Activated CD8-positive, alpha-beta T cell treated with anti-CD3 and anti-CD28 coated beads, Interleukin-2, amount 10 ng/mL, durations not matched to agents 7 days and 5 days (primary cell): ENCODE data around the gene NRXN3. TPM values are rescaled to one million over a fixed set of nuclear protein-coding genes. Genes with fewer than 3 reads are reported as not detected.

Source experiments
- ATAC-seq: fragments of 150-1000 bp; cut with Tn5 transposase; one replicate; pipeline ENCODE4 v1.10.0; 2021; ENCODE audit warnings: moderate library complexity
- CTCF ChIA-PET: fragments of 350-600 bp; sonication (Branson Sonifier 250); formaldehyde crosslinking; loops from one replicate; lab custom pipeline; 2021; ENCODE audit warnings: antibody characterized with exemption; lab: Charles Lee
- POLR2A ChIA-PET: fragments of 350-600 bp; sonication (Branson Sonifier 250); formaldehyde crosslinking; loops from one replicate; lab custom pipeline; 2021; ENCODE audit warnings: antibody characterized with exemption; lab: Charles Lee
- DNase-seq: peaks from one replicate; pipeline ENCODE4 v3.0.0-alpha.2; 2020
- H3K27ac Mint-ChIP-seq: one replicate; pipeline ENCODE4 v1.8.0; 2021; ENCODE audit warnings: mild to moderate bottlenecking, mixed read lengths
- H3K27me3 Mint-ChIP-seq: one replicate; pipeline ENCODE4 v1.8.0; 2021; ENCODE audit warnings: low read depth, mixed read lengths
- H3K36me3 Mint-ChIP-seq: one replicate; pipeline ENCODE4 v1.8.0; 2021; ENCODE audit warnings: low read depth, mixed read lengths
- H3K4me1 Mint-ChIP-seq: one replicate; pipeline ENCODE4 v1.8.0; 2021; ENCODE audit warnings: low read depth, mixed read lengths
- H3K4me3 Mint-ChIP-seq: one replicate; pipeline ENCODE4 v1.8.0; 2021; ENCODE audit warnings: mild to moderate bottlenecking, mixed read lengths
- H3K9me3 Mint-ChIP-seq: one replicate; pipeline ENCODE4 v1.8.0; 2022; ENCODE audit warnings: mixed read lengths; ENCODE audit not compliant: insufficient read depth
- total RNA-seq, 2 experiments: library from RNA; stranded (reverse); gene quantifications; one replicate each; pipeline ENCODE4 v1.2.3, GENCODE V29; 2021

NRXN3 gene
- total RNA-seq, 2 experiments from 2014 or later, result not detected

GRCh38 chr14:78178971-78179370 lies 8.8 kb downstream of the NRXN3 start:
- POLR2A ChIA-PET, result no interaction called here
- Mint-ChIP-seq H3K36me3 (no peaks in the 10 kb centered on the region), H3K27me3 (peaks cover 2% of the 10 kb centered on the region), H3K4me3 (no peak overlapping the region), H3K27ac (no peak overlapping the region), H3K4me1 (no peaks in the 10 kb centered on the region), H3K9me3 (no peaks in the 10 kb centered on the region)
- CTCF ChIA-PET, result no interaction called here
- ATAC-seq (no peak), DNase-seq (no peak)

- Mint-ChIP-seq H3K36me3 (no peaks in the 10 kb centered on the region), H3K4me1 (no peaks in the 10 kb centered on the region), H3K4me3 (no peak overlapping the region), H3K27me3 (peaks cover 9% of the 10 kb centered on the region), H3K27ac (no peak overlapping the region), H3K9me3 (no peaks in the 10 kb centered on the region)
- ChIA-PET POLR2A (no interaction called here), CTCF (interaction anchor here (0.6 to 0.7 kb wide), 2 partner anchors 14 to 785 kb away, joined by 3 read pairs; no protein-coding TSS in a partner anchor)
- DNase-seq (no peak), ATAC-seq (no peak)
Measured at GRCh38 chr14:78181270-78181669, 11.1 kb downstream of the NRXN3 start.

GRCh38 chr14:78182722-78183121 lies 12.5 kb downstream of the NRXN3 start:
- Mint-ChIP-seq H3K27ac (no peak overlapping the region), H3K36me3 (no peaks in the 10 kb centered on the region), H3K4me1 (no peaks in the 10 kb centered on the region), H3K27me3 (peaks cover 9% of the 10 kb centered on the region), H3K4me3 (no peak overlapping the region), H3K9me3 (no peaks in the 10 kb centered on the region)
- DNase-seq (no peak), ATAC-seq (no peak)
- POLR2A ChIA-PET, result no interaction called here
- CTCF ChIA-PET, result no interaction called here

GRCh38 chr14:78184157-78184556 lies 14.0 kb downstream of the NRXN3 start:
- CTCF ChIA-PET, result no interaction called here
- H3K36me3 Mint-ChIP-seq, result no peaks in the 10 kb centered on the region
- peaks cover 9% of the 10 kb centered on the region for H3K27me3 Mint-ChIP-seq
- H3K9me3 Mint-ChIP-seq, result no peaks in the 10 kb centered on the region
- H3K4me1 Mint-ChIP-seq, result no peaks in the 10 kb centered on the region
- POLR2A ChIA-PET, result no interaction called here
- no peak for DNase-seq
- H3K4me3 Mint-ChIP-seq, result no peak overlapping the region
- no peak overlapping the region for H3K27ac Mint-ChIP-seq
- ATAC-seq, result no peak

- peaks cover 9% of the 10 kb centered on the region for H3K27me3 Mint-ChIP-seq
- no peak overlapping the region for H3K27ac Mint-ChIP-seq
- no peaks in the 10 kb centered on the region for H3K4me1 Mint-ChIP-seq
- no peak for ATAC-seq
- H3K4me3 Mint-ChIP-seq, result no peak overlapping the region
- no peaks in the 10 kb centered on the region for H3K9me3 Mint-ChIP-seq
- no peaks in the 10 kb centered on the region for H3K36me3 Mint-ChIP-seq
- ChIA-PET POLR2A (no interaction called here), CTCF (interaction anchor here (1.4 kb wide), 1 partner anchor 12 kb away, joined by 4 read pairs; no protein-coding TSS in a partner anchor)
- no peak for DNase-seq
Measured at GRCh38 chr14:78186277-78186676, 16.1 kb downstream of the NRXN3 start.

GRCh38 chr14:78188882-78189281 lies 18.7 kb downstream of the NRXN3 start:
- no peak for ATAC-seq
- Mint-ChIP-seq H3K27ac (no peak overlapping the region), H3K4me1 (no peaks in the 10 kb centered on the region), H3K9me3 (no peaks in the 10 kb centered on the region), H3K27me3 (peaks cover 7% of the 10 kb centered on the region), H3K36me3 (no peaks in the 10 kb centered on the region), H3K4me3 (no peak overlapping the region)
- no peak for DNase-seq
- ChIA-PET POLR2A (no interaction called here), CTCF (no interaction called here)

GRCh38 chr14:78195431-78195830 lies 25.3 kb downstream of the NRXN3 start:
- DNase-seq, result no peak
- no peak overlapping the region for H3K27ac Mint-ChIP-seq
- no peak overlapping the region for H3K4me3 Mint-ChIP-seq
- no peaks in the 10 kb centered on the region for H3K4me1 Mint-ChIP-seq
- CTCF ChIA-PET, result interaction anchor here (0.8 kb wide), 1 partner anchor 14 kb away, joined by 3 read pairs; no protein-coding TSS in a partner anchor
- no peaks in the 10 kb centered on the region for H3K36me3 Mint-ChIP-seq
- no peak for ATAC-seq
- POLR2A ChIA-PET, result no interaction called here
- no peaks in the 10 kb centered on the region for H3K9me3 Mint-ChIP-seq
- no peaks in the 10 kb centered on the region for H3K27me3 Mint-ChIP-seq

GRCh38 chr14:78196323-78196722 lies 26.1 kb downstream of the NRXN3 start:
- no peak overlapping the region for H3K27ac Mint-ChIP-seq
- H3K4me3 Mint-ChIP-seq, result no peak overlapping the region
- ATAC-seq (no peak), DNase-seq (no peak)
- ChIA-PET CTCF (interaction anchor here (0.8 kb wide), 1 partner anchor 15 kb away, joined by 3 read pairs; no protein-coding TSS in a partner anchor), POLR2A (no interaction called here)
- no peaks in the 10 kb centered on the region for H3K27me3 Mint-ChIP-seq
- no peaks in the 10 kb centered on the region for H3K36me3 Mint-ChIP-seq
- H3K4me1 Mint-ChIP-seq, result peaks cover 2% of the 10 kb centered on the region
- no peaks in the 10 kb centered on the region for H3K9me3 Mint-ChIP-seq

GRCh38 chr14:78197051-78197450 lies 26.9 kb downstream of the NRXN3 start:
- Mint-ChIP-seq H3K9me3 (no peaks in the 10 kb centered on the region), H3K27me3 (no peaks in the 10 kb centered on the region), H3K36me3 (no peaks in the 10 kb centered on the region), H3K27ac (no peak overlapping the region), H3K4me3 (no peak overlapping the region), H3K4me1 (peaks cover 9% of the 10 kb centered on the region)
- ChIA-PET CTCF (no interaction called here), POLR2A (no interaction called here)
- ATAC-seq, result no peak
- DNase-seq, result no peak

- DNase-seq, result peak; percentile 24
- H3K4me3 Mint-ChIP-seq, result peak overlapping the region; percentile 6
- no peaks in the 10 kb centered on the region for H3K9me3 Mint-ChIP-seq
- no peaks in the 10 kb centered on the region for H3K36me3 Mint-ChIP-seq
- ChIA-PET POLR2A (interaction anchor here (0.6 kb wide), 1 partner anchor 325 kb away, joined by 3 read pairs; no protein-coding TSS in a partner anchor), CTCF (no interaction called here)
- H3K27me3 Mint-ChIP-seq, result no peaks in the 10 kb centered on the region
- ATAC-seq, result no peak
- H3K4me1 Mint-ChIP-seq, result peaks cover 24% of the 10 kb centered on the region
- H3K27ac Mint-ChIP-seq, result peak overlapping the region; percentile 51
Measured at GRCh38 chr14:78202163-78202562, 32.0 kb downstream of the NRXN3 start.

GRCh38 chr14:78202976-78203375 lies 32.8 kb downstream of the NRXN3 start:
- H3K4me3 Mint-ChIP-seq, result no peak overlapping the region
- peaks cover 24% of the 10 kb centered on the region for H3K4me1 Mint-ChIP-seq
- CTCF ChIA-PET, result no interaction called here
- H3K27ac Mint-ChIP-seq, result no peak overlapping the region
- DNase-seq (no peak), ATAC-seq (no peak)
- no peaks in the 10 kb centered on the region for H3K36me3 Mint-ChIP-seq
- H3K27me3 Mint-ChIP-seq, result no peaks in the 10 kb centered on the region
- no peaks in the 10 kb centered on the region for H3K9me3 Mint-ChIP-seq
- POLR2A ChIA-PET, result no interaction called here

- Mint-ChIP-seq H3K4me1 (peaks cover 11% of the 10 kb centered on the region), H3K27me3 (no peaks in the 10 kb centered on the region), H3K9me3 (no peaks in the 10 kb centered on the region), H3K36me3 (no peaks in the 10 kb centered on the region), H3K4me3 (no peak overlapping the region), H3K27ac (no peak overlapping the region)
- DNase-seq (no peak), ATAC-seq (no peak)
- ChIA-PET POLR2A (no interaction called here), CTCF (no interaction called here)
Measured at GRCh38 chr14:78207414-78207813, 37.2 kb downstream of the NRXN3 start.

- Mint-ChIP-seq H3K27me3 (no peaks in the 10 kb centered on the region), H3K9me3 (no peaks in the 10 kb centered on the region), H3K27ac (no peak overlapping the region), H3K4me1 (no peaks in the 10 kb centered on the region), H3K36me3 (no peaks in the 10 kb centered on the region), H3K4me3 (no peak overlapping the region)
- CTCF ChIA-PET, result no interaction called here
- ATAC-seq (no peak), DNase-seq (no peak)
- POLR2A ChIA-PET, result no interaction called here
Measured at GRCh38 chr14:78220273-78220672, 50.1 kb downstream of the NRXN3 start.
